ENCODE measurements around the gene VSX1. TPM values are rescaled to one million over a fixed set of nuclear protein-coding genes. Genes with fewer than 3 reads are reported as not detected.

VSX1 gene
- total and polyA plus RNA-seq, 2 donors (not counting 1 experiment from before 2014, with no cell fraction given) = not detected

- peak within 1 kb of the TSS; percentile 90 to 93 for H3K27ac ChIP-seq (ENCODE audit: low read length in 2 of 2)
- TF ChIP-seq EZH2 (IDR thresholded peaks at IDR 0.05; ENCODE audit: borderline replicate concordance, insufficient read depth, low read depth, low read length, poor library complexity, severe bottlenecking) (no peak), CTCF (IDR thresholded peaks at IDR 0.05) (no peak)
- peak; percentile 67 for ATAC-seq (ENCODE audit: low read depth)
- intact Hi-C loops (cut with micrococcal nuclease) = loop anchor here (1.0 to 5.0 kb wide), 6 partner anchors 15 to 1696 kb away; partner anchors contain the start of genes ABHD12, ENTPD6, GZF1 and NANP
- H3K27me3 ChIP-seq (replicated peaks in 1 of 4; ENCODE audit: control extremely low read depth in 1 of 4, control insufficient read depth in 3 of 4, insufficient read depth in 4 of 4, low read length in 3 of 4) = no peaks in the 10 kb centered on the region
- H3K27me3 Mint-ChIP-seq = no peaks in the 10 kb centered on the region
- H3K4me1 Mint-ChIP-seq = peaks cover 60% of the 10 kb centered on the region
- ChIA-PET CTCF (interaction anchor here (1.0 to 4.0 kb wide), 5 partner anchors 22 to 341 kb away, joined by 4 to 52 read pairs (median 5); partner anchors contain the start of genes APMAP and PYGB), POLR2A (interaction anchor here (0.6 to 4.5 kb wide), 9 partner anchors 9 to 223 kb away, joined by 3 to 27 read pairs (median 3); partner anchors contain the start of gene APMAP)
- no peaks in the 10 kb centered on the region for H3K9me3 ChIP-seq (ENCODE audit: control extremely low read depth in 1 of 3, control insufficient read depth in 2 of 3, insufficient read depth in 1 of 3, low read length in 2 of 3)
- peak within 1 kb of the TSS; percentile 98 for H3K4me2 ChIP-seq (replicated peaks; ENCODE audit: low read depth, low read length, poor library complexity, severe bottlenecking)
- H3K9me3 Mint-ChIP-seq (ENCODE audit: insufficient read depth) = no peaks in the 10 kb centered on the region
- H3K4me1 ChIP-seq (ENCODE audit: control insufficient read depth in 2 of 2, insufficient read depth in 2 of 2, low read length in 2 of 2) = peaks cover 58 to 63% of the 10 kb centered on the region in 2 donors
- H4K20me1 ChIP-seq (ENCODE audit: control insufficient read depth, insufficient read depth, low read length, poor library complexity, severe bottlenecking) = peaks cover 32% of the 10 kb centered on the region
- peak within 1 kb of the TSS; percentile 93 for H3K4me3 Mint-ChIP-seq
- under 1% methylated on average over 48 of the region's 56 CpGs for WGBS (ENCODE audit: insufficient coverage)
- DNase-seq = peak; percentile 91
- H3K9ac ChIP-seq (ENCODE audit: low read length) = peak within 1 kb of the TSS; percentile 87
- peak within 1 kb of the TSS; percentile 48 to 91 (median 76) for H3K4me3 ChIP-seq (ENCODE audit: control extremely low read depth in 1 of 5, extremely low read depth in 1 of 5, insufficient read depth in 1 of 5, low read depth in 2 of 5, low read length in 4 of 5)
- peak within 1 kb of the TSS; percentile 82 for H2AFZ ChIP-seq (ENCODE audit: insufficient read depth, low read depth, low read length, poor library complexity, severe bottlenecking)
- H3K36me3 ChIP-seq (replicated peaks in 1 of 2; ENCODE audit: control extremely low read depth in 1 of 2, control insufficient read depth in 1 of 2, extremely low read depth in 1 of 2, insufficient read depth in 2 of 2, low read length in 1 of 2) = peaks cover 0 to 18% of the 10 kb centered on the region in 2 experiments
- peaks cover 38% of the 10 kb centered on the region for H3K79me2 ChIP-seq (ENCODE audit: control insufficient read depth, insufficient read depth, low read length)
- H3K27ac Mint-ChIP-seq = peak within 1 kb of the TSS; percentile 97
These were observed 23.7 kb downstream of the VSX1 start, which contains the start of gene ACSS1 for GRCh38 chr20:25058051-25058846. Gene ACSS1 (minus strand): TSS chr20:25058139. CDS start chr20:25058102, 37 bp downstream.

Data from B cell (primary cell).